ENCODE measurements around the gene IL4R. TPM values are rescaled to one million over a fixed set of nuclear protein-coding genes. Genes with fewer than 3 reads are reported as not detected.

IL4R gene
- total RNA-seq (2022; extraction: Qiagen RNA extraction), result 27.1 to 30.6 TPM (median 29.5 TPM) in 5 replicates

GRCh38 chr16:27313422-27314160 lies at the start of gene IL4R:
Gene IL4R (plus strand): TSS chr16:27313974. CDS start chr16:27340204, 26,230 bp downstream.

GRCh38 chr16:27268376-27269299 lies 45.1 kb upstream of the IL4R start, which contains the start of gene NSMCE1:
Gene NSMCE1 (minus strand): TSS chr16:27268772. CDS start chr16:27257570, 11,202 bp downstream.

GRCh38 chr16:27401768-27402568 lies 88.2 kb downstream of the IL4R start, which contains the start of gene IL21R:
Gene IL21R (plus strand): TSS chr16:27402174. CDS start chr16:27430072, 27,898 bp downstream.

Other genes with a start within 250 kb of the IL4R start
- gene C16orf82, start 247.0 kb upstream of the IL4R start, total RNA-seq (2022; extraction: Qiagen RNA extraction), result not detected in 5 replicates
- 1.7 to 2.9 TPM (median 2.2 TPM) in 5 replicates for gene KDM8, start 110.4 kb upstream of the IL4R start, total RNA-seq (2022; extraction: Qiagen RNA extraction)
- 57.5 to 62.3 TPM (median 60.5 TPM) in 5 replicates for gene NSMCE1, start 45.2 kb upstream of the IL4R start, total RNA-seq (2022; extraction: Qiagen RNA extraction)
- 0.03 to 0.11 TPM (median 0.06 TPM) in 4 of 5 replicates, not detected in the other for gene IL21R, start 88.2 kb downstream of the IL4R start, total RNA-seq (2022; extraction: Qiagen RNA extraction)
- 58.9 to 73.3 TPM (median 64.9 TPM) in 5 replicates for gene GTF3C1, start 235.9 kb downstream of the IL4R start, total RNA-seq (2022; extraction: Qiagen RNA extraction)
- gene KATNIP, start 236.2 kb downstream of the IL4R start, total RNA-seq (2022; extraction: Qiagen RNA extraction), result 10.3 to 13.2 TPM (median 11.2 TPM) in 5 replicates